Measurements from ENCODE around the gene PARD3.

PARD3 gene

DNA sequence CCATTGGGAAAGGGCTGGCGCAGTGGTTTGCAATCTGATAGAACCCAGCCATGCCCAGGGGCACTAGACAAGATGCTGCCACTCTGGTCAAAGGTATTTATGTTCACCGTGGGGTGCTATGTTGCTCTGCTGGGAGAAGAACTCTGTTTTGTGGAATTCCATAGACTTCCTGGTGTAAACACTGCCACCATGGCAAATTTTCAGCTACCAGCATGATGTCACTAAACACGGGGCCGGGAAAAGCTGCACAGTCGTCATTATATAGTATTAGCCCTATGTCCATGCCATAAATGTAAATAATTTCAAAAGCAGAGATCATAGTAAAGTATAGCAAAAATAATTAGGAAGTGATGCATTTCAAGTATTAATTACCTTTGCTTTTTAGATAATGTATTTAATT is 500.6 kb downstream of the PARD3 start:
- ATAC-seq (ENCODE audit: low read depth) (no peak), DNase-seq (ENCODE audit: low spot score in 2 of 2) (no peak)
- H3K27ac Mint-ChIP-seq: no peak overlapping the region
- no peaks in the 10 kb centered on the region for H3K27me3 Mint-ChIP-seq
- H3K36me3 Mint-ChIP-seq: no peaks in the 10 kb centered on the region
- H3K4me3 Mint-ChIP-seq: no peak overlapping the region
- no peaks in the 10 kb centered on the region for H3K4me1 Mint-ChIP-seq
- H3K9me3 Mint-ChIP-seq: no peaks in the 10 kb centered on the region

DNA sequence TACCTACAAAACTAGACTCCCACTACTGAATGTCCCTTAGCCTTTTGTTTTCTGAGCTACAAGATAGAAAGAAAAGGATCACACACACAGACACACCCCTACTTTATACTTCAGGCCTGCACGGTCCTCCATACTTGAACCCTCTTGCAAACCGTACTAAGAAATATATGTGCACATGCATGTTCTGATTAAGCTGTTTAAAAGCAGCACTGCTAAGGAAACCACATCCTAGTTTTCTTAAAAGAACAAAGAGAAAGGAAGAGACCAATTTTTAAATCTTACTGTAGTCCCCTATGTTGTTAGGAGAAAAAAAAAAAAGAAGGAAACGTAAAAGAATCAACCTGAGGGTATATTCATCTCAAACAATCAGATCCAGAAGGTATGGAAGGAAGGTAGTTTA is 501.2 kb downstream of the PARD3 start:
- no peak overlapping the region for H3K27ac Mint-ChIP-seq
- H3K4me3 Mint-ChIP-seq: no peak overlapping the region

DNA sequence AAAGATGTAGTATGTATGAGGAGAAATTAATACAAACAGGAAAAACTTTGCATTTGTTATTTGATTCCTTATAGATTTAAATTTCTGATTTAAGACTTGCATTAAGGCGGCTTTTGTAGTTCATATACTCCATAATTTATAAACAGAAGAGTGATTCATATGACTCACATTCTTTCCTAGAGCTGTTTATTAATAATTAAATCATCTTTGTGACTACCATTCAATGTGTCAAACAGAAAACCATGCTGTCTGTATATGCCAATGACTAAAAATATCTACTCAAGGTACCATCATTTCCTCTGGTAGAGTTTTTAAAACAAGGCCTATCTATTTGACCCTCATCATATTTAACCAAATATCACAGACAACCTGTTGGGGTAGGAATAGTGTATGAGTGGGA is 501.7 kb downstream of the PARD3 start:
- DNase-seq (ENCODE audit: low spot score in 2 of 2): no peak
- Mint-ChIP-seq H3K36me3 (no peaks in the 10 kb centered on the region), H3K4me3 (no peak overlapping the region), H3K4me1 (no peaks in the 10 kb centered on the region), H3K27me3 (no peaks in the 10 kb centered on the region), H3K27ac (no peak overlapping the region), H3K9me3 (peaks cover 5% of the 10 kb centered on the region)
- ATAC-seq (ENCODE audit: low read depth): no peak

More for the DNA sequence above, 501.2 kb downstream of the PARD3 start:
- no peak for DNase-seq (ENCODE audit: low spot score in 2 of 2)
- Mint-ChIP-seq H3K27me3 (no peaks in the 10 kb centered on the region), H3K9me3 (peaks cover 2% of the 10 kb centered on the region), H3K36me3 (no peaks in the 10 kb centered on the region), H3K4me1 (no peaks in the 10 kb centered on the region)
- no peak for ATAC-seq (ENCODE audit: low read depth)

DNA sequence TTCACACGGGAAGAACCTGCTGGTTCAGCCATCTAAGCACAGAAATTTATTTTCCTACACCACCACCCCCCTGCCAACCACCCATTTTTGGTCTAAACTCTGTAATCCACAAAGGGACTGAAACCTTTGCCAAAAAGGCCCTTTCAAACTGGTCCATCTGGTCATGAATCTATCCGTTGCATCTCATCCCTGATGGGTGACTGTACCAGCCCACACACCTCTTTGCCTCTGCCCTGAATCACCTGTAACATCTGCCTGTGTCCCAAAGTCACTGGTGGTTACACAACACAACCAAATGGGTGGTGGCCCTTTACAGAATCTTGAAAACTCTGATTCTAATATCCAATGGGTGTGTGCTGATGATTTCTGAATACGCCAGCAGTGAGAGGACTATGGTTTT is 503.4 kb downstream of the PARD3 start:
- Mint-ChIP-seq H3K27ac (no peak overlapping the region), H3K27me3 (no peaks in the 10 kb centered on the region), H3K9me3 (peaks cover 6% of the 10 kb centered on the region), H3K4me1 (no peaks in the 10 kb centered on the region), H3K36me3 (no peaks in the 10 kb centered on the region), H3K4me3 (no peak overlapping the region)
- ATAC-seq (ENCODE audit: low read depth) (no peak), DNase-seq (ENCODE audit: low spot score in 2 of 2) (no peak)

DNA sequence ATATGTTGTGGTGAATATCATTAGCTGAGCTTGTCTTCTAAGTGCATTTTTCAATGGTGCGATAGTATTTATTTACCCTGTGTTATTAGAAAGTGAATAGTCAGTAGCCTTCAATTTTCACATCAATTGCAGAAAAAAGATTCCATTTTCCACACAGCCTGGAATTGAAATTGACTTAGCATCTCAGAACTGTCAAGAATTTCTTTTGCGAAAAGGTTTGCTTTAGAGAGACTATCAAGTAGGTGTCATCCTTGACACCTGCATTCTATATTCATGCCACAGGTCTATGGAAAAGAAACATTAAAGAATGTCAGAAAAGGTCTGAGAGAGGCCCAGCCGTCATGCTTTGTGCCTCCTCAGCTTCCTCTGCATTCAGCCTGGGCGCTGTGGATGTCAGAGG is 504.9 kb downstream of the PARD3 start:
- no peak overlapping the region for H3K27ac Mint-ChIP-seq
- peaks cover 6% of the 10 kb centered on the region for H3K9me3 Mint-ChIP-seq
- DNase-seq (ENCODE audit: low spot score in 2 of 2) (no peak), ATAC-seq (ENCODE audit: low read depth) (no peak)
- no peak overlapping the region for H3K4me3 Mint-ChIP-seq
- no peaks in the 10 kb centered on the region for H3K27me3 Mint-ChIP-seq
- H3K4me1 Mint-ChIP-seq: no peaks in the 10 kb centered on the region
- H3K36me3 Mint-ChIP-seq: no peaks in the 10 kb centered on the region

DNA sequence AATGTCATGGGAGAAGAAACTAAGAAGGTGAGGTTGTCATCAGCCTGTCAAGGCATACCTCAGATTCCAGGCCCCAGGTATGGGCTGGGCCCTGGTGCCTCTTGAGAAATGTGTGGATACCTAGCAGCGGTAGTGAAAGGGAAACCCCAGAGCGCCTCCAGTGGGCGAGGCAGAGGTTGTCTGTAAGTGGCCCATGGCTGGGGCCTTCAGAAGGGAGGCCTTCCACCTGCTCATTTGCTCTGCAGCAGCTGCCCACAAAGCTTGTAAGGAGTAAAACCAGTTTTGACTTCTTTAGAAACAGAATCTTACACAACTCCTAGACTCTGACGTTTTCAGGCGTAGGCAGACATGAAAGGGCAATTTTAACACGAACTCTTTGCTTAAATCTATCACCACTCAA is 509.9 kb downstream of the PARD3 start:
- ATAC-seq (ENCODE audit: low read depth): no peak
- Mint-ChIP-seq H3K36me3 (no peaks in the 10 kb centered on the region), H3K4me3 (no peak overlapping the region), H3K4me1 (no peaks in the 10 kb centered on the region), H3K27ac (no peak overlapping the region), H3K9me3 (peaks cover 6% of the 10 kb centered on the region), H3K27me3 (no peaks in the 10 kb centered on the region)
- DNase-seq (ENCODE audit: low spot score in 2 of 2): no peak

DNA sequence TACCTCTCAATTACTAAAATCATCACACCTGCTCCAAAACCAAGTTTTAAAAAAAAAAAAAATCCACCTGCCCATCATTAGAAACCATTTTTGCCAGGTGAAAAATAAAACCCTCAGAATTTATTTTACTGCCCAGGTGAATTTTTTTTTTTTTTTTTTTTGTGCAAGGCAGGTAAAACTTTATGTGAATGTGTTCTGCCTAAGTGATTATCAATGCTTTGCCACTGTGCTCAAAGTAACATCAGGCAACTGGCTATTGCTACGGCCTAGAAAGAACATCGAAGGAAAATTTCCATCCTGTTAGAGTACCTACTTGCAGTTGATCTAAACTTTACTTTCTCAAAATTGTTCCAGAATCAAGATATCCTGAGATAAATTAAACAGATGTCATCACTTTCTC is 512.1 kb downstream of the PARD3 start:
- H3K27ac Mint-ChIP-seq: no peak overlapping the region
- H3K27me3 Mint-ChIP-seq: no peaks in the 10 kb centered on the region
- DNase-seq (ENCODE audit: low spot score in 2 of 2) (no peak), ATAC-seq (ENCODE audit: low read depth) (no peak)
- no peaks in the 10 kb centered on the region for H3K4me1 Mint-ChIP-seq
- H3K36me3 Mint-ChIP-seq: no peaks in the 10 kb centered on the region
- no peak overlapping the region for H3K4me3 Mint-ChIP-seq
- H3K9me3 Mint-ChIP-seq: peaks cover 1% of the 10 kb centered on the region

DNA sequence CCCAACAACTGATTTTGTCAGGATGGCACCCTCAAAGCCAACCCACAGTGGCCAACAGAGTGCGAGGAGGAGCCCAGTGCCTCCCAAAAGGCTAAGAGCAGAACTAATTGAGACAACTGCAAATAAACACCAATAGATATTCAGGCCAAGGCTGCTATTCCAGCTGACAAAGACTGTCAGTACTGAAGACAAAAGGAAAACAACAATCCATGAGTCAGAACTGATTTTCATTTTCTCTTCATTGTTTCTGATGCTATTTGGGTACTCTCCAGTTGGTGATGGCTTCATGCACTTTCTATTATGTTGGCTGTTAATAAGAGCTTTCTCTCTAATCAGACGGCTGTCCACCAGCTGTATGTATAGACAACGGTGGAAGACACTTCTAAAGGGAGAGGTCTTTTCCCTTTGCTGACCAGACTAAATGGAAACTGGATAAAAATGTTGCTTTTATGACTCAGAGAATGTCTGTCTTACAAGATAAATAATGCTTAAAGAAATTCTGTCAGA is 515.9 kb downstream of the PARD3 start:
- Mint-ChIP-seq H3K9me3 (no peaks in the 10 kb centered on the region), H3K27ac (no peak overlapping the region), H3K4me1 (no peaks in the 10 kb centered on the region), H3K4me3 (no peak overlapping the region), H3K36me3 (no peaks in the 10 kb centered on the region), H3K27me3 (no peaks in the 10 kb centered on the region)
- ATAC-seq (ENCODE audit: low read depth) (no peak), DNase-seq (ENCODE audit: low spot score in 2 of 2) (no peak)

DNA sequence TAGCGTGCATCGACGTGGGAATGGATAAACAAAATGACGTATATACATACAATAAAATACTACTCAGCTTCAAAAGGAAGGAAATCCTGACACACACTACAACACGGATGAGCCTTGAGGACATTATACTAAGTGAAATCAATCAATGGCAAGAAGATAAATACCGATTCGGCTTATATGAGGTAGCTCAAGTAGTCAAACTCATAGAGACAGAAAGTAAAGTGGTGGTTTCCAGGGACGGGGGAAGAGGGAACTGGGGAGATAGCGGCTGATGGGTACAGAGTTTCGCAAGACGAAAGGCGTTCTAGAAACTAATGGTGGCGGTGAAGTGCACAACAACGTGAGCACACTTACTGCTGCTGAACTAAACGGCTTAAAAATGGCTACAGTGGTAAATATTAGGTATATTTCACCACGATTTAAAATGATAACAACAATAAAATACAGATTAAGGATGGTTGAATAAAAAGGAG is 516.7 kb downstream of the PARD3 start:
- Mint-ChIP-seq H3K27me3 (no peaks in the 10 kb centered on the region), H3K27ac (no peak overlapping the region), H3K4me3 (no peak overlapping the region), H3K4me1 (no peaks in the 10 kb centered on the region), H3K36me3 (no peaks in the 10 kb centered on the region), H3K9me3 (no peaks in the 10 kb centered on the region)
- DNase-seq (ENCODE audit: low spot score in 2 of 2) (no peak), ATAC-seq (ENCODE audit: low read depth) (no peak)

DNA sequence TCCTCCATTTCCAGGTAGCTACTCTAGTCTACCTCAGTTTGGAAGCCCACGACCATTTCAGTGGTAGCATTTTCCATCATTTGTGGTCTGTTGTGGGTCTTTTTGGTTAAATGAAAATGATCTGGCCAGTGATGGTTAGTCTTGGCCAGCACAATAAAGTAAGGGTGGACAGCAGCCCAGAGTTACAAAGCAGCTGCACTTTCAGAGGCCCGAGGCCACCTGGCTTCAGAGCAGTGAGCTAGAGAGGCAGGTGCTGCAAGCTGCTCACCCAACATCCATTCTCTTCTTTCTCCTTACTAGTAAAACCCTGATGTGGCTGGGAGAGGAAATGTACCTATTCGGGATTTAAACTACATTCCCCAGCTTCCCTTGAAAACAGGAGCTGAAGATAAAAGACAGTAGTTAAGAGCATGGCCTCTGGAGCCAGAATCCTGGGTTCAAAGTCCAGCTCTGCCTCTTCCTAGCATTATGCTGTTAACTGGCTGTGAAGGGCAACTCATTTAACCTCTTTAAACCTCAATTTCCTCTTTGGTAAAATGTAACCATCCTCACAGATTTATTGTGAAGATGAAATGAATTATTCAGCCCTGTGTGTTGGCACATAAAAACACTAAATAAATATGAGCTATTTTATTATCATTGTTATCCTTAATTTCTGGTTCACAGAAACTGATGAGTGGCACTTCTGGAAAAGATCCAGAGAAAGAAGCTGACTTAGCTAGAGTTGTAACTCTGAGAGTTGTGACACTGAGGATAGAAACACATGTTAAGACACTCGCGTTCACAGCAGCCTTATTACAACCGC is 517.4 kb downstream of the PARD3 start:
- Mint-ChIP-seq H3K36me3 (no peaks in the 10 kb centered on the region), H3K27ac (no peak overlapping the region), H3K9me3 (no peaks in the 10 kb centered on the region), H3K27me3 (no peaks in the 10 kb centered on the region), H3K4me1 (no peaks in the 10 kb centered on the region), H3K4me3 (no peak overlapping the region)
- ATAC-seq (ENCODE audit: low read depth) (no peak), DNase-seq (ENCODE audit: low spot score in 2 of 2) (no peak)

DNA sequence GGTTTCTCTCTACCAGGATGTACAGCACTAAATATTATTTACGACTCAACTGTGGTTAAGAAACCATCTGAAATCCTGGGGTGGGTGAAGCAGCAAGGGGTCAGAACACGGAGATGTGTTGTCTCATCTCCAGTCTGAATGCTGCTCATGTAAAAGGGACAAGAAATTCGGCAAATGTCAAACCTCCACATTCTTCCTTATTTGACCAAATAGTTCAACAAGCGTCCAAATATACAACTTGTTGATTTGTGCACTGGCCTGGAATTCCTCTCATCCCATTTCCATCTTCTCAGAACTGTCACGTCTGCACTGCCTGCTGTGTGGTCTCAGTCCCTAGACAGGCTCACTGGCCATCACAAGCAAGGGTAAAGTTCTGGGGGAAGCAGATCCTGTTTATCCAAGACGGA is 520.0 kb downstream of the PARD3 start:
- Mint-ChIP-seq H3K9me3 (no peaks in the 10 kb centered on the region), H3K4me1 (no peaks in the 10 kb centered on the region), H3K27ac (no peak overlapping the region), H3K27me3 (no peaks in the 10 kb centered on the region), H3K36me3 (no peaks in the 10 kb centered on the region), H3K4me3 (no peak overlapping the region)
- no peak for ATAC-seq (ENCODE audit: low read depth)
- no peak for DNase-seq (ENCODE audit: low spot score in 2 of 2)

DNA sequence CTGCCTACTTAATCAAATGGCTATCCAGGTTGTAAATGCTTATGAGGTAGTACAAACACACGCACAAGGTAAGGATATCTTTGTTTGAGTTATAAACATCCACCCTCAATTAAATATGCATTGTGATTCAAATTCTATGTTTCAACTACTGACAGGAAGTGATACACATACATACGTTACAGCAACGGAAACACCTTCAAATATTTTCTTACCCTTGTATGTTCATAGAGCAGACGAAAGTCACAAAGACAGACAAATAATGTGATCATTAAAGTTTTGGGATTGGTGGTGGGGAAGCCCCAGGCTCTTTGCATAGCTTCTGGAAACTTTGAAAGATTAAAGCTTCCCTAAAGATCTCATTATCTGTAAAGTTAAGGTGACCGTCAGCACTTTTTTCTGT is 521.0 kb downstream of the PARD3 start:
- Mint-ChIP-seq H3K36me3 (no peaks in the 10 kb centered on the region), H3K27me3 (no peaks in the 10 kb centered on the region), H3K4me3 (no peak overlapping the region), H3K9me3 (no peaks in the 10 kb centered on the region), H3K27ac (no peak overlapping the region), H3K4me1 (no peaks in the 10 kb centered on the region)
- ATAC-seq (ENCODE audit: low read depth) (no peak), DNase-seq (ENCODE audit: low spot score in 2 of 2) (no peak)

DNA sequence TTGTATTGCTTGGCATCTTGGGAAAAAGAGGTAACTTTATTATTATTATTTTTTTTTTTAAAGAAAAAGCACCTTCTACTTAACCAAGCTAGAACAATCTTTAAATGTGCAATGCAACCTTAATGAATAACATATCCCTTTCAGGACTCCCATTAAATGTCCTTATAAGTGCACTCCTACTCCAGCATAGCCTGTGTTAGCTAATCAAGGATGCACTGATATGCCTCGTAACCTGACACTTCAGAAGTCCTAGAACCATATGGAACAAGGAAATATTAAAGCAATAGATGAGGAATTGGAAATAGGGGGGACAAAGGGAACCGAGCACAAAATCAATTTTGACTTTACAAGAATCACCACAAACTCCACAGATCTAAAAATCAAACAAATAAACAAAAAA is 522.4 kb downstream of the PARD3 start:
- DNase-seq (ENCODE audit: low spot score in 2 of 2) (no peak), ATAC-seq (ENCODE audit: low read depth) (no peak)
- Mint-ChIP-seq H3K9me3 (no peaks in the 10 kb centered on the region), H3K36me3 (no peaks in the 10 kb centered on the region), H3K4me1 (no peaks in the 10 kb centered on the region), H3K4me3 (no peak overlapping the region), H3K27ac (no peak overlapping the region), H3K27me3 (no peaks in the 10 kb centered on the region)

DNA sequence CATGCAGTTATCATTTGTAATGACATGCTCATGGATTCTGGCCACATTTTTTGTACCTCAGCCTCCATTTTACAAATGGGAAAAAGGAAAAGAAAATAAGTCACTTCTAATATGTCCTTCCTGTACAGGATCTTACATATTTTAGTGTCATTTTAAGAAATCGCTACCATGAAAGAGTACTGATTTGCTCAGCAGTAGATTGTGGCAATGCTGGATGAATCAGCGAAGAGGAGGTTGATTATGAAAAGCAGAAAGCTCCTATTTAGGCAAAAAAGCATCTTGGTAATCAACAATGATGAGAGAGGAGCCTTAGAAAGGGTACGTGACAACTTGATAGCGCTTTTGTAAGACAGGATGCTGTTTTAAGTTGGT is 522.9 kb downstream of the PARD3 start:
- H3K36me3 Mint-ChIP-seq: no peaks in the 10 kb centered on the region

More for the DNA sequence above, 522.9 kb downstream of the PARD3 start:
- DNase-seq (ENCODE audit: low spot score in 2 of 2) (no peak), ATAC-seq (ENCODE audit: low read depth) (no peak)
- Mint-ChIP-seq H3K4me1 (no peaks in the 10 kb centered on the region), H3K27me3 (no peaks in the 10 kb centered on the region), H3K9me3 (no peaks in the 10 kb centered on the region), H3K27ac (no peak overlapping the region), H3K4me3 (no peak overlapping the region)
